GM21528 (cell line): ENCODE measurements around the gene SULT2B1.

Experiments
- ATAC-seq: cut with Tn5 transposase; IDR thresholded peaks from one replicate; pipeline ENCODE4 v1.9.1; 2021; ENCODE audit warnings: mild to moderate bottlenecking, moderate library complexity; ENCODE audit not compliant: unreplicated experiment, low FRiP score

SULT2B1 gene

DNA sequence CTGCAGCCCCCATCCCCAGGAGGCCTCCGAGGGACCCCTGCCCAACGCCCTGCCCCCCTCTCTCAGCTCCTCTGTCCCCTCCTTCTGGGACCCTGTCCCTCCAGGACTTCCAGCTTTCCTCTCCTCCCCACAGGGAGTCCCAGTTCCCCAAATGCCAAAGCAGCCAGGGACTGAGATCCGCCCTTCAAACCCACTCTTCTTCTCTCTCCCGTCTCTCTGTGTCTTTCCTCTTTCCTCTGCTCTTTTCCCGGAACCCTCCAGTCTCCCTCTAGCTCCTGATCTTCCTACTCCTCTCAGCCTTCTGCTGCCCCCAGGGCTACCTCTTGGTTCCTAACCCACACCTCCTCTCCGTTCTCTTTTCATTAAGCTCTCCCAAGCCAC, 93.6 kb downstream of the SULT2B1 start:
- ATAC-seq, result no peak

DNA sequence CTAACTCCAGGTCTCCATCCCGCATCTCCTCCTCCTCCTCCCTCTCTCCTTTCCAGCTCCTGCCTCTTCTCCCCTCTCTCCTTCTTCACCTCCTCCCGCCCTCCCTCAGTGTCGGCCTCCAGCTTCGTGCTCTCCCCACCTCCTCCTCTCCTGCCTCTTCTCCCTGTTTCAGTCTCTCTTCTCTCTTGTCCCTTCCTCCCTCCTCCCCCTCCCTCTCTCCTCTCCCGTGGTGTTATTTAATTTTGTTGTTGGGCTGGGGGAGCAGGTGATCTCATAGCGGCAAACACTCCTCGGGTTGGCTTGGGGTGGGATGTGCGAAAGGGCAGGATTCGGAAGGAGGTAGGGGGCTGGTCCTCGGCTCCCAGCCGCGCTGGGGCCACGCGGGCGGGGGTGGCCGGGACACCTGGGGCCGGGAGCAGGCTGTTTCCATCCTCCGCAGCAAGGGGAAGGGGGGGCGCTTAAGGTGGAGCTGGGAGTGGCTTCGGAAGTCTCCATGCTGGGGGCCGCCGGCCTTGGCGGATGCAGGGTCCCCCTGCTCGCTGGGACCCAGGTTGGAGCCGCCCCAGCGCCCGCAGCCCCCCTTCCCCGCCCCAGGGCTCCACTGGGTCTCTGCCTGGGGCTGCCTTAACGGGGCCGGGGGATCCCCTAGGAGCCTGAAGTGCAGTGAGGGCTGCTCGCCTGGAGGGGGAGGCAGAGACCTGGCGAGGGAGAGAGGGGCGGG, 94.2 kb downstream of the SULT2B1 start, which contains the start of gene CA11:
Gene CA11, minus strand, starts transcription at position 187 of the 721 bp plus-strand sequence. CDS start 555 bp downstream, outside the sequence.
- peak; percentile 70 for ATAC-seq

GRCh38 chr19:48646722-48647216, 94.8 kb downstream of the SULT2B1 start:
- no peak for ATAC-seq

DNA sequence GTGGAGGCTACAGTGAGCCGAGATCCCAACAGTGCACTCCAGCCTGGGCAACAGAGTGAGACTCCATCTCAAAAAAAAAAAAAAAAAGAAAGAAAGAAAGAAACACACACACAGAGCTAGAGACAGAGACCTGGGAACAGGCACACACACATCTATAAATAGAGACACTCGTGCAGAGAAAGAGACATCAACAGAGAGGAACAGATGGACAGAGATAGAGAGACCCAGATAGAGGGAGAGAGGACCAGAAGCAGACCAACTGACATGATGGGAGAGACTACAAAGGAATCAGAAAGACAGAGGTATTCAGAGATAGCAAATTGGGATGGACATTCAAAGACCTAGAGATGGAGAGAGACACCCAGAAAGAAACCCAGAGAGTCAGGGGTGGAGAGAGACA, 96.2 kb downstream of the SULT2B1 start:
- no peak for ATAC-seq
